Inferior parietal cortex (tissue), 1 donor: Measurements from ENCODE around the gene HINT2.

ENCODE experiments used
- DNase-seq: peaks from one replicate; pipeline ENCODE4 v3.0.0-alpha.2; 2016; ENCODE audit errors: extremely low spot score

The HINT2 gene

DNA sequence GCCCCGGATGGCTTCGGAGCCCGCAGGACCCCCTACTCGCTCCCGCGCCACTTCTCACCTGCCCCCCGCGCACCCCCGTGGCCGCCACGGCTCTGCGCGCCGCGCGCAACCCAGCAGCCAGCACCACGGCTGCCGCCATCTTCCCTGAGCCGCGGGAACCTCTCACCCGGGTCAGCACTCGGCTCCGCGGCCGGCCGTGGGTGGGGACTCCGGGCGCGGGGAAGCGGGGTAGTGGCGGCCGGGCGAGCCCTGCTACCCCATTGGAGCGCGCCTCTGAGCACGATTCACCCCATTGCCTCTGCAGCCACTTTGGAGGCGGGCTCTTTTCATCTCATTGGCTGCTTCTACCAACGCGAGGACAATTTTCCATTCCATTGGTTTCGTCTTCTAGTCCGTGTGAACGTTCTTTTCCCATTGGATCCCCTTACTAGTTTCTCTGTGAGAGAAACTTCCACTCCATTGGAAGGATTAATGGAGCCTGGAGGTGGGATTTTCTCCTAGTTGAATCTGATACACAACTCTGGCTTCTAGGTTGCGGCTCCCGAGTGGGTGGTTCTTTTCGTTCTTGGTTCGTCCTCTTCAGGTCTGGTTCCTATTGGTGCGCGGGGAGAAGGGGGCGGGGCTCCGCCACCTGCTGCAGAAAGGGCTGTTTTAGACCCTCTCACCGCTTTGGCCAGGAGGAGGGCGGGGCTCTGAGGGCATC, at the start of gene HINT2:
Gene HINT2 (minus strand): TSS at position 202 of the 703 bp plus-strand sequence. CDS start 63 bp downstream, at position 139.
- DNase-seq = peak; percentile 99

- DNase-seq = no peak
These were observed 48.7 kb upstream of the HINT2 start for GRCh38 chr9:35863583-35863982.

GRCh38 chr9:35862328-35862727, 47.5 kb upstream of the HINT2 start:
- DNase-seq = no peak

DNA sequence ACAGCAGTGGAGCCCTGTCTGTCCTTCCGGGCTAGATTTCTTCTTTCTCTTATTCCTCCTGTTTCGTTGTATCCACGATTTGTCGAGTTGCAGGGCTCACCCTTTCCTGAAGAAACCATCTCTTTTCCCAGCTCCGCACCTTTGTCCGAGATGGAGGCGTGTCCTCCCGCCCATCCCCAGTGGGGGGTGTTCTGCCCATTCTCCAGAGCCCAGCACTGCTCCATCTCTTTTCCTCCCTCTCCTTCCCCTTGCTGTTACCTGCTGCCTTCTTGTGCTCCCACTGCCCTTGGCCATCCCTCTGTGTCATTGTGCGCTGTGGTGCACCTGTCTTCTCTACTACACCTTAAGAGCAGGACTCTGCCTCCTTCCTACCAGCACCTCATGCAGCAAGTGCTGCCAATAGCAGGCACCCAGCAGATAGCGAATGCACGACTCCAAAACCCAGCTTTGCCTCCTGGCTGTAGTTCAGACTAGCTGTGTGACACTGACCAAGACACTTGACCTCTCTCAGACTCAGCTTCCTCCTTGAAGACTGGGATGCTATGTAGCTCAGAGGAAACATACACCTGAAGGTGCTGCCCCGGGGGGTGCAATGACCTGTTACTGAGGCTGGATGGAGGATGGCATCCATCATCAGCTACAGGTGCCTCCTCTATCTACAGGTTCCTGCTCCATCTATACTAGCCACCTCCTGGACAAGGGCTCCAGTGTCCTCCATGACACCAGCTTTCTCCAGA, 46.5 kb upstream of the HINT2 start:
- DNase-seq = no peak

- DNase-seq = no peak
These were observed 45.1 kb upstream of the HINT2 start for GRCh38 chr9:35859990-35860339.

- DNase-seq = no peak
These were observed 44.6 kb upstream of the HINT2 start for GRCh38 chr9:35859310-35859989.

GRCh38 chr9:35858458-35858857, 43.6 kb upstream of the HINT2 start:
- no peak for DNase-seq

DNA sequence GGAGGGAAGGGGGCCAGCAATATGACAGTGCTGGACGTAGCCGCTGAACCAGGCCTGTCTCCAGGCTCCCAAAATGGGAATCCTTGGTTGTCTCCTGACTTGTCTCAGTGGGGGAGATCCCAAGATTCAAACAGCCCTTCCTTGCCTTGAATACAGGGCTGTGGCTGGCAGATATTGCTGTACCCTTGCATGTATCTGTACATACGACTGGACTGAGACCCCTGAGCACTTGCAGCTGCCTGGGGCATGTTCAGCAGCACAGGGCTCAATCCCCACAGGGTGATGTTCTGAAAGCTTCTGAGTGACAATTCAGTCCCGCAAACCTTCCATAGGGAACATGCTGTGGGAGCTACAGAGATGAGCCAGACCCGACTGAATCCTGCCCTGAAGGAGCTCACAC, 42.0 kb upstream of the HINT2 start:
- no peak for DNase-seq

DNA sequence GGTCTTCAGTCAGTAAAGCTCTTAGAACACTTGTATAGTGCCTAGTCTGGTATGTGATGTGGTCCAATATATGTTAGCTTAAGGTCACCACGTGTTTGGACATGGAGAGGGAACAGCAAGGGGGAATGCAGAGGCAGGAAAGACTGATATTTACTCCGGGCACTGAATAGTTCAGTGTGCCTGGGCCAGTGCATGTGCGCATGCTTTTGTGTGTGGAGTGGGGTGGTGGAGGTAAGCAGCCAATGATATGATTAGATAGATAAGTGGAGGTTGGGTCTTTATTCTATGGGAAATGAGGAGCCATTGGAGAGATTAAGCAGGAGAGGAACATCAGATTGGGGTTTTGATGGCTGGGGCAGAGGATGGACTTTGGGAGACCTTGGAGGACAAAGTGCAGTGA, 41.4 kb upstream of the HINT2 start:
- no peak for DNase-seq

- DNase-seq = no peak
These were observed 39.4 kb upstream of the HINT2 start for GRCh38 chr9:35854091-35854762.

- no peak for DNase-seq
These were observed 38.3 kb upstream of the HINT2 start for GRCh38 chr9:35852876-35853865.

DNA sequence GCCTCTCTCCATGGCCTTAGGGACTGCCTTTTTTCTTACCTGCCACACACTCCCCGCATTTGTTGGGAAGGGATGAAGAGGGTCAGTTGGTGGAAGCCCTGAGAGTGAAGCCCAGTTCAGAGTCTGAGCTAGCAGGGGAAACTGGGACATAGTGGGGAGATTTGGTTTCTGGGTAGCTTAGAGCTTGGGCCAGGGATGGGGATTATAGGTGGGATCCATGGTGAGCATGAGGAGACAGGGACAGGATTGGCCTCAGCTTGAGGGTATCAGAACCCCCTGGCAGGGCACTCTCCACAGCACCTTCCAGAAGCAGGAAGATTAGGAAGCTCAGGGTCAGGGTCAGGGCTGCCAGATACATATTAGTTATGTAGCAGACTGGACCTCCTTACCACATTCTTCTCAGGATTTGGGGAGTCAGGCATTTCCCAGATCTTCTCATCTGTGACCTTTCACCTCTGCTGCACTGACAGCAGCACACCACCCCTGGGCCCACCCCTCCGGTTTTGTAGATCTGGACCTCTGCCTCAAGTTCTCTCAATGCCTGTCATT, 37.5 kb upstream of the HINT2 start:
- DNase-seq = no peak

DNA sequence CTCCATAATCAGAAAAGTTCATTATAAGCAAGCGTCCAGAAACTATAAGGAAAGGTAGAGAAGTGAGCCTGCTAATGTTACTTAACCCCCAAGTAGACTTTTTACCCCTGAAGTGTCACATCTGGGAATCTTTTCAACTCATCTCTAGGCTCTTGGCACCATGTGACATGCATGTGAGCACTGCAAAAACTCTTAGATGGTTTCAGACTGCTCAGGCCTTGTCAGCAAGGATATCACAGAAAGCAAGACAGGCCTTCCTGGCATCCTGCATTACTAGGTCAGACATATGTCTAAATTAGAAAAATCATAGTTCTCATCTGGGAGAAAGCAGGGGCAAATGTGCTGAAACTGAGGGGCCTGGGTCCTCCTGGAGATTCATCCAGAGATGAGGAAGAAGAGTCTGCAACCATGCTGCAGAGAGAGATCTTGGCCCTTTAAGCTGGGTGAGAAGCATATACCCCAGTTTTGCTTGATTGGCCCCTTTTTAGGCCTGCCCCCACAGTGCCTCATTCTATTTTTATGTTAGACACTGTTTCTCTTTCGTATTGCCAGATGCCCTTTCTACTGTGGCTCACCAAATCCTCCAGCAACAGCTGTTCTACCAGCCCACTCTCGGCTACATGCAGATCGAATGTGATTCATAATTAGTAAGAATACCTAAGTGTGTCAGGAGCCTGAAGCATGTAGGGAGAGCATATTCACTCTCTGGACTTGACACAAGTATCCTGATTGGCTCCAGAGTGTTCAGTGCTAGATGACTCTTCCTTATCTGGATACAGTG, 33.1 kb upstream of the HINT2 start:
- DNase-seq = peak; percentile 65

DNA sequence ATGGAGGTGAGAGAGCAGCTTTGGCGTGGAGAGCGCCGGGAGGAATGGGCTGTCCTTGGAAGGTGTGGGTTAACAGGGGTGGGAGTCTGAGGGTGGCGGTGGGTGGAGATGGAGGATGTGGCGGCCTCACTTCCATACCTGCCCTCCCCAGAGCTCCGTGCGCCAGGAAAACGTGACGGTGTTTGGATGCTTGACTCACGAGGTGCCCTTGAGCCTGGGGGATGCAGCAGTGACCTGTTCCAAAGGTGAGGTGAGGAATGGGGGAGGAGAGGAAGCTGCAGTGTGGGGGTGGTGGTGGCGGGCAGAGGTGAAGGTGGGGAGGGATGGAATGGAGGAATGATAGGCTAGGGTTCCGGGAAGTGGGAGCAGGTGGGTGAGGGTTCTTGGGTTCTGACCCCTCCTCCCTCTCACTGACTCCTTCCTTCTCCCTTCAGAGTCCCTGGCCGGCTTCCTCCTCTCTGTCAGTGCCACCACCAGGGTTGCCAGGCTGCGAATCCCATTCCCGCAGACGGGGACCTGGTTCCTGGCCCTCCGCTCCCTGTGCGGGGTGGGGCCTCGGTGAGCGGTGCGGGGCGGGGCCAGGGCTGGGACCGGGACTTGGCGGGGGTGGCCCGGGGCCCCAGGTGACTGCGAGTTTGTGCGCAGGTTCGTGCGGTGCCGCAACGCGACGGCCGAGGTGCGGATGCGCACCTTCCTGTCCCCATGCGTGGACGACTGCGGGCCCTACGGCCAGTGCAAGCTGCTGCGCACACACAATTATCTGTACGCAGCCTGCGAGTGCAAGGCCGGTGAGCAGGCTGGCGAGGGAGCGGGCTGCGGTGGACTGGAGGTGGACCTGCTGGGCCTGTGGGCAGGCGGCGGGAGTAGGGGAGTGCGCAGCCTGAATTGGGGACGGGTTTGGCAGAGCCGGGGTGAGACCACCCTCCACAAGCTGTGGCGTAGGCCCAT, 31.3 kb upstream of the HINT2 start:
- no peak for DNase-seq

GRCh38 chr9:35844628-35845270, 29.9 kb upstream of the HINT2 start:
- DNase-seq = peak; percentile 81

GRCh38 chr9:35842795-35843194, 28.0 kb upstream of the HINT2 start:
- no peak for DNase-seq

GRCh38 chr9:35842020-35842745, 27.3 kb upstream of the HINT2 start:
- no peak for DNase-seq

DNA sequence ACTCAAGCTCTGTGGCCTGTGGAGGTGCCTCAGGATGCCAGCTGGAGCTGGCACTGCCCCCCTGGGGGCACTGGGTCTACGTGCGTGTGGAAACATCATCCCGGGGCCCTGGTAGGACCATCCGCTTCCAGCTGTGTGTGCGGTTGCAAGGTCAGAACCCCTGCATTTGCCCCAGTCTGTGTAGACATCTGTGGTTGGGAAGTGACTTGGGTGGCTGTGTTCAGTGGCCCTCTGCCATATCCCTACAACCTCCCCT, 26.7 kb upstream of the HINT2 start:
- DNase-seq = no peak
